Hematopoietic multipotent progenitor cell (in vitro differentiated cells): Measurements from ENCODE around the gene ARFGAP3. TPM values are rescaled to one million over a fixed set of nuclear protein-coding genes. Genes with fewer than 3 reads are reported as not detected.

ENCODE experiments used
- DNase-seq, 3 donors: peaks; one replicate each; pipeline ENCODE4 v3.0.0-alpha.2; 2011 to 2015; ENCODE audit warnings: low read depth in 2 of 3, low spot score in 2 of 3
- total RNA-seq: library from RNA; depleted of rRNA; stranded (reverse); fragments of >200 nt; gene quantifications from one replicate; pipeline ENCODE4 v1.2.3, GENCODE V29; 2012

The ARFGAP3 gene, protein sequence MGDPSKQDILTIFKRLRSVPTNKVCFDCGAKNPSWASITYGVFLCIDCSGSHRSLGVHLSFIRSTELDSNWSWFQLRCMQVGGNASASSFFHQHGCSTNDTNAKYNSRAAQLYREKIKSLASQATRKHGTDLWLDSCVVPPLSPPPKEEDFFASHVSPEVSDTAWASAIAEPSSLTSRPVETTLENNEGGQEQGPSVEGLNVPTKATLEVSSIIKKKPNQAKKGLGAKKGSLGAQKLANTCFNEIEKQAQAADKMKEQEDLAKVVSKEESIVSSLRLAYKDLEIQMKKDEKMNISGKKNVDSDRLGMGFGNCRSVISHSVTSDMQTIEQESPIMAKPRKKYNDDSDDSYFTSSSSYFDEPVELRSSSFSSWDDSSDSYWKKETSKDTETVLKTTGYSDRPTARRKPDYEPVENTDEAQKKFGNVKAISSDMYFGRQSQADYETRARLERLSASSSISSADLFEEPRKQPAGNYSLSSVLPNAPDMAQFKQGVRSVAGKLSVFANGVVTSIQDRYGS
- 50.1 TPM for total RNA-seq

DNA sequence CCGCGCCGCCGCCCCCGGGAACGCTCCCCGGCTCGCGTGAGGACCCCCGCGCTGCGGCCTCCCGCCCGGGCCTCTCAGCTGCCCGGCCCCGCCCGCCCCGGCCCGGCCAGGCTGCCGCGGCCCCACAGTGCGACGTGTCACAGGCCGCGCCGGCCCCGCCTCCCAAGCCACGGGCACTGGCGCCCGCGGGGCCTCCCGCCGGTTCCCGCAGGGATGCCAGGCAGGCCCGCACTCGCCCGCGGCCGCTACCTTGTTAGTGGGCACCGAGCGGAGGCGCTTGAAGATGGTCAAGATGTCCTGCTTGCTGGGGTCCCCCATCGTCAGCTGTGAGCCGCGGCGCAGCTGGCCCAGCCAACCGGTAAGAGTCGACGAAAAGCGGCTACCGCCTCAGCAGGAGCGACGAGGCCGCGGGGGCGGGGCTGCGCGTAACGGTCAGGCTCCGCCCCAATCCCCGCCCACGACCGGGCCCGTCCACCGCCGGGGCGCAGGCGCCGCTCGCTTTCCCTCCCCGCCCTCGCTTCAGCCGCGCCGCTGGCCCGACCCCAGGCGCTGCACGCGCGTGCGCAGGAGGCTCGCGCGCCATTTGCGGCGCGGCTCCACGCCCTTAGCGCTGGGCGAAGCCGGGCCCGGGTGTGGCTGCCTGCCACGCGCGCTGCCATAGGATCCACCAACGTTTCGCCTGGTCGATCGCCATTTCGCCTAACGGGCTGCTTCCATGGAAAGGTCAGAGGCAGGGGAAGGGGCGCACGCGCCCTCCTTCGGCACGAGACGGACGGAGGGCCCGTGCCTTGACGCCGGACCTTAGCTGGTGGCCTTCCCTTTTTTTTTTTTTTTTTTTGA, at the start of gene ARFGAP3:
Gene ARFGAP3 (minus strand): TSS at position 409 of the 840 bp plus-strand sequence. CDS start 91 bp downstream, at position 318.
- peak; percentile 94 to 97 (median 94) for DNase-seq

DNA sequence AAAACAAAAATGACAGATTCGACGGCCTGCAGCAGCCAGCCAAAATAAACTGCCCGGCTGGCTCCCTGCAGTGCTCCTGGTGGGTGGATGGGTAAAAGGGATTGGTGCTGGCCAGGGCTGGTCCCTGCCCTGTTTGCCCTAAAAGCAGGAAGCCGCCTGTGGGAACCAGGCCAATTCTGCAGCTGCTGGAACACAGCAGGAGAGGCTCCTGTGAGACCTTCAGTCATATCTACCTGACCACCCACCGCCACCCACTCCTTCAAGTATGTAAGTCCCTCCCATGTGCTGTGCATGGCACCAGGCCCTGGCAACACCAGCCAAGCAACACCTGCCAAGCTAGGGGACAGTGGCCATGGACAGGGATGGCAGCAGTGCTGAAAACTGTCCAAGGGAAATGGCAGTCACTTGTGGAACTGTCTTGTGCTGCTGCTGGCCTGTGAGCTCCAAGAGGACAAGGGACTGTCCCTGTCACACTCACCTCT, 48.7 kb upstream of the ARFGAP3 start:
- no peak for DNase-seq

GRCh38 chr22:42905217-42905616, 48.1 kb upstream of the ARFGAP3 start:
- no peak for DNase-seq

GRCh38 chr22:42904050-42904449, 47.0 kb upstream of the ARFGAP3 start:
- no peak for DNase-seq

DNA sequence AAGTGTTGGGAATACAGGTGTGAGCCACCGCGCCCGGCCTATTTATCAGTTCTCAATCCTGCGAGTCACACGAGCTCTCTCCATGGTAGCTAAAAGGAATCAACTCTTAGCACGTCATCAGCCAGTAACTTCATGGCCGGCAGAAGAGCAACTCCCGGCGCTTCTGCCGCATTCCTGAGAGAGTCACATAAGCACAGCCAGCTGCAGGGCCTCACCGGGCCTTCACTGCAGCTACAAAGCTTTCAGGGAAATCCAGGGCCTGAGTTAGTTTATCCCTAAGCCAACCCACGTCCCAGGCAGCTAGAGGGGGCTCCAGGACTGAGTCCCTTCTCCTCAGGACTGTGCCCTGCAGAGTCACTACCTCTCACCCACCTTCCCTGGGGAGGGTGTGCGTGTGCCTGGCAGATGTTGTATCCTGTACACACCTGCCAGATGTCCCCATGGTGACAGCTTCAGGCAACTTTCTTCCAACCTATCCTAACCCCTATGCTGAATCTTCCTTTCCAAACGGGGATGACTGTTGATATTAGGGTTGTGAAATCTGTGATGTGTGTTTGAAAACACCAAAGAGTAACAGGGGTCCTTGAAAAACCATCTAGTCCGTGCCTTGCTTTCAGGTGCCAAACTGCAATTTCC, 45.9 kb upstream of the ARFGAP3 start:
- no peak for DNase-seq

DNA sequence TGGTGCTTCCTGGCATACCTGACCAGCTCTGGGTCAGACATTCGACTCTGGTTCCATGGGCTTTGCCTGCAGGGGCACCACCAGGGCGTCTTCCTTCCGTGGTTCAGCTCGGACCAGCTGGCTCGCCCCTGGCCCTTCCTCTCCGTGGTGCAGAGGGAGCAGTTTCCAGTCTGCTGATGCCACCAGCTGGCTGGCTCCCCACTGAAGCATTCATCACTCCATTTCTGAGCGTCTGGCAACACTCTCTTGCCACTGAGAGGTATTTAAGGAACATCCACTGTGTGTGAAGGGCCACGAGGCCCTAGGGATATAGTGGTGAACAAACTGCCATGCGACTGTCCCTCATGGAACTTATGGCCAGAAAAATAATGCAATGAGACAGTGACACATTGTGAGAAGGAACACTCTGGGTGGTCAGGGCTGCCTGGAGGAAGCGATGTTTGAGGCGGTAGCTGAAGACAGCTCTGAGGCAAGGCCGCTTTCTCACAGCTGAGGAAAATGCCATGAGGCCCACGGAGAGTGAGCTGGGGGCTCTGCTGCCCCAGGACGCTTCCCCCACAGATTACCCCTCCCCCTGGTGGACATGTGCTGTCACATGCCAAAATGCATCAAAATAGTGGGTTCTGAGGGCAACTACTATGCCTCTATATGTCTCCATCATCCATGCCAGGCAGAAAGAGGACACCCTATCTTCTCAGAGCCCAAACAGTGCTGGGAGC, 44.9 kb upstream of the ARFGAP3 start:
- peak in 1 of 3 donors; percentile 45 for DNase-seq

DNA sequence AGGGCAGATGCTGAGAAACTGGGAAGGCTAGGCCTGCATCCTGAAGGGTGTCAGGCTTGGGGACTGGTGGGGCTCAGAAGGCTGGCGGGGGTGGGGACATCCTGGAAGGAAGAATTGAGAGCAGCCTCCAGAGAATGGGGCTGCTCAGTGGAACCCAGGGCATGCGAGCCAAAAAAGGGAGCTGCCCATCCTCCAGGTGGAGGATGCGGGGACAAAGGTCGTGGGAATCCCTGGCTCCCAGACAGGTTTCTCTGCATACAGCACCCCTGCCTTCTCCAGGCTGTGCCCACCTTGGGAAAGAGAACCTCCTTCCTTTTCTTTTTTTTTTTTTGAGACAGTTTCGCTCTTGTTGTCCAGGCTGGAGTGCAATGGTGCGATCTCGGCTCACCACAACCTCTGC, 40.9 kb upstream of the ARFGAP3 start:
- no peak for DNase-seq

DNA sequence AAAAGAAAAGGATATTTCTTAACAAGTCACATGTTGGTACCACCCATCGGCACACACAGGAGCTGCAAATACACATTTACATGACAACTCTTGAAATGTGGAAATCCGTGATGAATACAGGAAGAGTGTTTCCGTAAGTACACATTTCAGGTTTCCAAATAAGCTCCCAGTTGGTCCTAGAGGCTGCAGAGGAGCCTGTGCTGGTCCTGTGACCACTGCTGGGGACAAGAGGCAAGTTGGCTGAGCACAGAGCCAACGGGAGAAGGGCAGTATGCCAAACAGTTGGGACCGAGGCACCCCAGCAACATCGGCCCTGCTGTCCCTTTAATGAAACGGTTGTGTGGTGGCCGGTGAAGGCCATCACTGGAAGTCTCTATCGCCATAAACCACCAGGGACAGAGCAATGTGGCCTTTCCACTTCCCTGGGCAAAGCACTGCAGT, 38.5 kb upstream of the ARFGAP3 start:
- DNase-seq = no peak

- DNase-seq = peak in 2 of 3 donors; percentile 50 to 84
These were observed 38.0 kb upstream of the ARFGAP3 start for GRCh38 chr22:42895087-42895486.

DNA sequence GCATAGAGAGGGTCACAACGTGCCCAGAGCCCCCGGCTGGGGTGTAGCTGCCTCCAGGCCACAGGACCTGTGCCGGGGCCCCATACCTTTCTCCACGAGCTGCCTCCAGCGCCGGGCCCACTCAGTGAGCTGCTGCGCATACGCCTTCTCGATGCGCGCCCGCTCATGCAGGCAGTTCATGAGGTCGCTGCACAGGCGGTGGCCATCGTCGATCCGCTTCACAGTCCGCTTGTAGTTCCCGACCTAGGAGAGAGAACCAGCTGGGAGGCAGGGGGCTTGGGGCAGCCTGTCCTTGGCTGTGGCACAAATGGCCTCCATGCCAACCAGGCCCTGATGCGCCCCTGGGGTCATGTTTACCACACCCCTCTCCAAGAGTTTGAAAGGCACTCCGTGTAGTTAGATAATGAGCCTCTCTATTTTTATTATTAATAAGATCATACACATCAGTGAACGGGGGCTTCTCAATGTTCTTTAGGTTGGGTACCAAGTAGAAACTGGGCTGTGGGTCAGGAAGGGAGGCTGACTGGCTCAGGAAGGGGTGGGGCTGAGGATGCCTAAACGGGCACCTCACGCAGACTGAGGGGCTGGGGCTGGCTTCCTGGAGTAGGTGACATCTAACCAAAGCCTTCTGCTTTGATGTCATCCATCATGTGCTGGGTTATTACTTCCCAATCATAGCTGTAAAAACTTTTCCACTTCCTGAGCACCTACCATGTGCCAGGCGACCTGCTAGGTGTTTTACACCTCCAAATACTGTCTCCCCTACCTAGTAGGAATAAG, 36.5 kb upstream of the ARFGAP3 start:
- DNase-seq = no peak

- DNase-seq = peak in 1 of 3 donors; percentile 41
These were observed 35.7 kb upstream of the ARFGAP3 start for GRCh38 chr22:42892571-42893316.

DNA sequence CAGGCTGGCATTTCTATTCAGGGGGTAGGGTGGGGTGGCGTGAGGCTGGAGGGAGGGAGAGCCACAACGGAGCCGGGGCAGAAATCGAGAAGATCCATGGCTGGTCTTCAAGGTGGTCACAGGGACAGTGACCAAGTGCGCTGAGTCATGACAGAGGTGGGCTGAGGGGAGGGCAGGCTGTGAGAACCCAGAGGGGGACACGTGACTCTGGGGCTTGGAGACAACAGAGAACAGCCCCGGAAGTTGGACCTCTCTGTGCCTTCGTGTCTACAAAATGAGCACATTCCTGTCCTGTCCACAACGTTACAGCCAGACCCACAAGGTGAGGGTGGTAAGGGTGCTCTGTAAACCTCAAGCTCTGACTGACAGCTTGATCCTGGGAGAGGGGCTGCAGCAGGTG, 35.1 kb upstream of the ARFGAP3 start:
- no peak for DNase-seq

- DNase-seq = no peak
These were observed 34.6 kb upstream of the ARFGAP3 start for GRCh38 chr22:42891696-42892095.

- no peak for DNase-seq
These were observed 33.9 kb upstream of the ARFGAP3 start for GRCh38 chr22:42891008-42891407.

DNA sequence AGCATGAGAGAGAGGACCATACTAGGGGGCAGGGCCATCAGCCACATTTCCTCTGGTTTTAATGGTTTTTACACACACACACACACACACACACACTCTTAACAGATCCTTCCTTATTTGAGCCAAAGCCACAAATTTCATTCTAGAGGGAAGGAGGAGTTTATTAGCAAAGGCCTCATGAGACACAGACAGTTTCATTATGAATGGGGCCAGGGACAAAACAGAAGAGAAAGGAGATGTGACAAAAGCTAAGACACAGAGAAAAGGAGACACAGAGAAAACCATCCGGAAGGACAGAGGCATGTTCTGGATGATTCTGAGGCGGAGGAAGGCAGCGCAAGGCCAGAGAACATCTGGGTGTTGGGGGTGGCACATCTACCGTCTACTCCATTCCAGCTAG, 32.2 kb upstream of the ARFGAP3 start:
- peak in 2 of 3 donors; percentile 70 to 91 for DNase-seq

GRCh38 chr22:42887523-42888507, 30.7 kb upstream of the ARFGAP3 start:
- DNase-seq = no peak

DNA sequence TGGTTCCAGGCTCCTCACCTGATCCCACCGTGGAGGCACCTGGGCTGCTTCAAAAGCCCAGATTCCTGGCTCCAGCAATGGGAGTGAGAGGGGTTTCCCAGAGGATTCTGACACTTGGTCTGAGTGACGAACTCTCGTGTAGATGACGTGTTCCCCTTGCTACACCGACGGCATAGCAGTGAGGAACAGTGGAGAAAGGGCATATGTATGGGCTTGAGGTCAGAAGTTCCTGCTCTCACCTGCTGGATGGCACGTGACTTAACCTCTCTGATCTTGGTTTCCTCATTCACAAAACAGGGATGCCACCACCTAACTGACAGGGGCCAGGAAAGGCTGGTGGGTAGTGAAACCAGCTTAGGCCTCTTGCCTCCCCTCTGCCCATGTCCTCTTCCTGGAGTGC, 30.0 kb upstream of the ARFGAP3 start:
- DNase-seq = no peak
